Kasumi-1 (cell line): Measurements from ENCODE around the gene ADGRG1.
"Not testable (repeated sequence)": the region's sequence is repeated elsewhere in the genome, so short reads cannot be mapped to it uniquely, and the experiment has no call there.

Experiments
- DNase-seq, 2 experiments: peaks; one replicate each; lab custom pipeline; 2025; lab: John Stamatoyannopoulos, UW

Gene ADGRG1

DNA sequence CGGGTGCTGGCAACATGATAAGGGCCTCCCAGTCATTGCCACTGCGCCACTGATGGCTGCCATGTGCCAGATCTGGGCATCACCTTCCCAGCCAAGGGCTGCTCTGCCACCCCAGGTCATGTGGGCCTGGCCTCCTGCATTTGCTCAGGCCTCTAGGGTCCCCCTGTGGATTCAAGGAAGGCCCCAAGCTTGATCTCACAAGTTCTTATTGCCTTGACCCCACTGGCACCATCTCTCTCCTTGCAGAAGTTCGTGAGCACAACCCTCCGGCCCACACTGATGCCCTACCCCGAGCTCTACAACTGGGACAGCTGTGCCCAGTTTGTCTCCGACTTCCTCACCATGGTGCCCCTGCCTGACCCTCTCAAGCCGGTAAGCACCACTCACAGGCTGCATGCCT lies 71.5 kb downstream of the ADGRG1 start:
- DNase-seq: no peak

DNA sequence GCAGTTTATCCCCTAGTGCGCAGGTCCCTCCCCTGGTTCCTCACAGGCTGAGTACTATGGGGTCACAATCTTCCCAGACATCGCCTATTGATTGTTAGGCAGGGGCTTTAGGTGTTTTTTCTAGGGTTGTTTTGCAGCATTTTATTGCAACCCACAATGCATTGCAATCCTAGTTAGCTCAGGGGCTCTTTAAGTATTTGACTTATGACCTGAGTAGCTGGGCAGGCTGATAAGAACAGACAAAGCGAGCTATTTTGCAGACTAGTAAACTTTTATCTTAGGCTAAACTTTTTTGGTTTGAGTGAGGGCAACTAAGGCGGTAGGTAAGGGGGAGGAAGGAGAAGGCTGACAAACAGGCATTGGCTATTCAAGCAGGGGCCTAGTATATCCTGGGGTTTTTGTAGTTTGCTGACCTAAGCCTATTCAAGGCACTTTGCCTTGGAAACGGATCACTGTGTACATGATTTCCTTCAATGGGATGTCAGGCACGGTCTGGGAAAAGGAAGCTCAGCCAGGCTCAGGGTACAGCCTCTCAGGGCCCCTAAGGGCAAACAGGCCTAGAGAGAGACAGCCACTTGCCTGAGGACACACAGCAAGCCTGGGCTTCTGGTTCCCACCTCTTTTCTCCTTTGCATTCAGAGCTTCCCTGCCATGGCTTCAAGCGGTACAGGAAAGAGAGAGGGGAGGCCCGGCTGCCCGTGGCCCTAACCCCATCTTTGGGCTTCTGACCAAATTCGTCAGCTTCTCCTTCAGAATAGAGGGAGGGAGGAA lies 72.5 kb downstream of the ADGRG1 start:
- DNase-seq: no peak

DNA sequence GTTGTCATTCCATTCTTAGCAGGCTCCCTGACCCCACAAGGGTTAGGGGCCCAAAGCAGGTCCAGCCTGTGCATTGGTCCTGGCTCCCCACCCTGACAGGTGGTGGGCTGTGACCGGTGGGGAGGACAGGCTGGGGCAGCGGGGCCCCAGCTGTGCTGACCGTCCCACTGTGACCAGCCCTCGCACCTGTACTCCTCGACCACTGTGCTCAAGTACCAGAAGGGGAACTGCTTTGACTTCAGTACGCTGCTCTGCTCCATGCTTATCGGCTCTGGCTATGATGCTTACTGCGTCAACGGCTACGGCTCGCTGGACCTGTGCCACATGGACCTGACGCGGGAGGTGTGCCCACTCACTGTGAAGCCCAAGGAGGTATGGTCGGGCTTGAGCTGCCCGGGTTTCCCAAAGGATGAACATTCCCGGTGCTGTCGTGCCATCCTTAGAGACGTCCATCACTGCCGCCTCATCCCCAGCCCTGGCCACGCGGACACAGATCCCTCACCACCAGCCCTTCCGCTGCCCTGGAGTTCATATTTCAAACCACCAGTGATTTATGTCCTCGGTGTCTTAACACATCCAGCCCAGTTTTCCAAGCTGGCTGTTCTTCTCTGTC lies 73.4 kb downstream of the ADGRG1 start:
- no peak for DNase-seq

DNA sequence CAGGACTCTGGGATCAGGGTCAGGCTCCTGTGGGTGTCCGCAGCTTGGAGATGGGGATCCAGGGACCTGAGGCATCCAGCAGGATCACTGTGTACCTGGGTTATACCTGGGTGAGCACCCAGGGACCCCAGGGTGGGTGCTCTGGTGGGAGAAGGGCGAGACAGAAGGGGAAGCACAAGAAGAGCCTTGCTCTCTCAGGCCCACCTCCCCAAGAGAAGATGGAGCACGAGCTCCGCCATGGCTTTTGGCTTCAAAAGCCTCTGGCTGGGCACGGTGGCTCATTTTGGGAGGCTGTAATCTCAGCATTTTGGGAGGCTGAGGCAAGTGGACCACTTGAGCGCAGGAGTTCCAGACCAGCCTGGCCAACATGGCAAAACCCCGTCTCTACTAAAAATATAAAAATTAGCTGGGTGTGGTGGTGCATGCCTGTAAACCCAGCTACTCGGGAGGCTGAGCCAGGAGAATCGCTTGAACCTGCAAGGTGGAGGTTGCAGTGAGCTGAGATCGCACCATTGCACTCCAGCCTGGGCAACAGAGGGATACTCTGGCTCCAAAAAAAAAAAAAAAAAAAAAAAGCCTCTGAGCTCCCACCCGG lies 75.1 kb downstream of the ADGRG1 start:
- DNase-seq: no peak

DNA sequence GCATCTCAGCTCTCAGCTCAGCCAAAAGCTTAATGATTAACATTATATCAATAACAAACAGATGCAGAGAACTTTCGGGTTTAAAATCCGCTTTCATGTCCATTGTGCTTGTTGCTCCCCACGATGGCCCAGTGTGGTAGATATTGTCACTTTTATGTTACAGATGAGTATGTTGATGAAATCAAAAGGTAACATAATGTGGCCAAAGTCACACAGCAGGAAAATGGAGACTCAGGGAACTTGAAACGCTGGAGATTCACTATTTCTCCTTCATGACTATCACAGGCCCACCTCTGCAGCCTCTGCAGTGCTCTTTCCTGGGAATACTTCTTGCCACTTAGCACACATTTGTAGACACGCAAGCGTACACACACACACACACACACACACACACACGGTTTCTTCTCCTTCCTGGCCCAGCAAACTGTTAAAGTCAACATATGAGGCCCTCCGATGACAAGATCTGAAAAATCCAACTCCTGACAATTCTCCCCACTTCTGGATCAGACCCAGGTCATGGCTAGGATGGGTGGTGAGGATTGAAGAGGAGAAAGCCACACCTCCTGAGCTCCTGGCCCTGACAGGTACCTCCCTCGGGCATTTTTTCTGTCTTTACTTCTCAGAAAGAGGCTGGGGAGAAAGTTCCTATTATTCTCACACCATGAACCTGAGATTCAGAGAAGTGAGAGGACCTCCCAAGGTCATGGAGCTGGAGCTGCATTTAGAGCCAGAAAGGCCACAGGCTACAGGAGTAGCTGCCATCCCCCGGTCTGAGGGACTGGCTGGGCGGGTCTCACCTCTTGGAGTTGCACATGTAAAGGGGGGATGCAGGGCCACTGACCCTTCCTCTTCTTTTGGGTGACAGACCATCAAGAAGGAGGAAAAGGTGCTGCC lies 75.8 kb downstream of the ADGRG1 start:
- DNase-seq: no peak

DNA sequence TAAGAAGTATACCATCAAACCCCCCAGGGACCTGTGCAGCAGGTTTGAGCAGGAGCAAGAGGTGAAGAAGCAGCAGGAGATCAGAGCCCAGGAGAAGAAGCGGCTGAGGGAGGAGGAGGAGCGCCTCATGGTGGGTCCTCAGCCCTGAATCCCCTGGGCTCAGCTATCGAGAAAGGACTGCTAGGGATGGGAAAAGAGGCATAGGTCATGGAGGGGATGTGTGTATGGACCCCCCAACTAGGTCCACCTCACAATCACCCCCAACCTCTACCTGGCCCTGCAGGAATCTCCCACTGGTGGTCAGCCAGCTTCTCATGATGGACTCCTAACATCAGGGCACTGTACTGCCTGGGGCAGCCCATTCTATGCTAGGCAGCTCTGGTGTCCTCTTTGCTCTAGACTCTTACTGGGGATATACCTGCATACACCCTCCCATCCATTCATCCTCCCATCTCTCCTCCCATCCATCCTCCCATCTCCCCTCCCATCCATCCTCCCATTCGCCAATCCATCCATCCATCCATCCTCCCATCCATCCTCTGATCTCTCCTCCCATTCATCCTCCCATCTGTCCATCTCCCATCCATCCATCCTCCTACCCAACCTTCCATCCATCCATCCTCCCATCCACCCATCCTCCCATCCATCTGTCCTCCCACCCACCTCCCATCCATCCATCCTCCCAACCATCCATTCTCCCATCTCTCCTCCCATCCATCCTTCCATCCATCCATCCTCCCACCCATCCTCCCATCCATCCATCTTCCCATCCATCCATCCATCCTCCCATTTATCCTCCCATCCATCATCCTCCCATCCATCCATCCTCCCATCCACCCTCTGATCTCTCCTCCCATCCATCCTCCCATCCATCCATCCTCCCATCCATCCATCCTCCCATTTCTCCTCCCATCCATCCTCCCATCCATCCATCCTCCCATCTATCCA lies 76.7 kb downstream of the ADGRG1 start:
- no peak for DNase-seq

DNA sequence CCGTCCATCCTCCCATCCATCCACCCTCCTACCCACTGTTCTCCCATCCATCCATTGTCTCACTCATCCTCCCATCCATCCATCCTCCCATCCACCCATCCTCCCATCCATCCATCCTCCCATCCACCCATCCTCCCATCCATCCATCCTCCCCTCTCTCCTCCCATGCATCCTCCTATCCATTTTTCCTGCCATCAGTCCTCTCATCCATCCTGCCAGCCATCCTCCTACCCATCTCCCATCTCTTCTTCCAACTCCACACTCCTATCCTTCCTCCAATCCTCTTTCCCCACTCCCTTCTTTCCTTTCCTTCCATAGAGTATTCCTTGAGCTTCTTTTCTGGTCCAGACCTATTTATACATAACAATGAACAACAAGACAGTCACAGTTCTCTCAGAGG lies 78.3 kb downstream of the ADGRG1 start:
- no peak for DNase-seq

DNA sequence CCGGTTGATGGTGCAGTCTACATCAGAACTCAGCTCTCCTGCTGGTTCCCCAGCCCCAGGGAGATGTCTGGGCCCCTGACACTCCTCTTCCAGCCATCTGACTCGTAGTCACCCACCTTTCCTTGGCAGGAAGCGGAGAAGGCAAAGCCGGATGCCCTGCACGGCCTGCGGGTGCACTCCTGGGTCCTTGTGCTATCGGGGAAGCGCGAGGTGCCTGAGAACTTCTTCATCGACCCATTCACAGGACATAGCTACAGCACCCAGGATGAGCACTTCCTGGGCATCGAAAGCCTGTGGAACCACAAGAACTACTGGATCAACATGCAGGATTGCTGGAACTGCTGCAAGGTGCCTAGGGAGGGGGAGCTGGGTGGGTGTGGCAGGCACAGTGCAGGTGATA lies 78.9 kb downstream of the ADGRG1 start:
- DNase-seq: no peak

DNA sequence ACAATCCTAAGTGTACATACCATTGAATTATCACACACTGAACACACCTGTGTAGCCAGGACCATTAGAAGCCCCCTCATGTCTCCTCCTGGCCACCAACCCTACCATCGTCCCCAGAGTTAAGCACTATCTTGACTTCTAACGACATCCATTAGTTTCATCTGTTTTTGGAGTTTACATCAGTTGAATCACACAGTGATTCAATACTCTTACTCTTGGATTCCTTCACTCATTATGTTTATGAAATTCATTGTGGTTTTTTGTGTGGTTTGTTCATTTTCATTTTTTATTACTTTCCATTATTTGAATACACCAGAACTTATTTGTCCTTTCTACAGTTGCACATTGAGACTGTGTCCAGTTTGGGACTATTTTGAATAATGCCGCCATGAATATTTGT lies 79.7 kb downstream of the ADGRG1 start:
- DNase-seq: no peak

DNA sequence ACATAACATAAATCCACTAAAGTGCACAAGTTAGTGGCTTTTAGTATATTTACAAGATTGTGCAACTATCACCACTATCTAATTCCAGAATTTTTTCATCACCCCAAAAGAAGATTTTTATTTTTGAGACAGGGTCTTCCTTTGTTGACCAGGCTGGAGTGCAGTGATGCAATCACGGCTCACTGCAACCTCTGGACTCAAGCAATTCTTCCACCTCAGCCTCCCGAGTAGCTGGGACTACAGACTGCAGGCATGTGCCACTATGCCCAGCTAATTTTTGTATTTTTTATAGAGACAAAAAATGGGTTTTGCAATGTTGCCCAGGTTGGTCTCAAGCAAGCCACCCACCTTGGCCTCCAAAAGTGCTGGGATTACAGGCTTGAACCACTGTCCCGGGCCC lies 81.2 kb downstream of the ADGRG1 start:
- no peak for DNase-seq

DNA sequence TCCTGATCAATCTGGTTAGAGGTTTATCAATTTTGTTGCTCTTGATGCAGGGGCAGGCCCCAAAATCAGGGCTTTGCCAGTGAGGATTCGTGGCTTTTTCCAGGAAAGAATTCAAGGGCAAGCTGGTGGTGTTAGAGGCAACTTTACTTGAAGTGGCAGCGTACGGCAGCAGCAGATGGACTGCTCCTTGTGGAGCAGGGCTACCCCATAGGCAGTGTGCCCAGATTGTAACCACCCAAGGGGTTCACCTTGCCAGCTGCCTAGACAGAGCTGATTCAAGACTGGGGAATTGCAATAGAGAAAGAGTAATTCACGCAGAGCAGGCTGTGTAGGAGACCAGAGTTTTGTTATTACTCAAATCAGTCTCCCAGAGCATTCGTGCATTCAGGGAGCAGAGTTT lies 82.9 kb downstream of the ADGRG1 start:
- DNase-seq: no peak

DNA sequence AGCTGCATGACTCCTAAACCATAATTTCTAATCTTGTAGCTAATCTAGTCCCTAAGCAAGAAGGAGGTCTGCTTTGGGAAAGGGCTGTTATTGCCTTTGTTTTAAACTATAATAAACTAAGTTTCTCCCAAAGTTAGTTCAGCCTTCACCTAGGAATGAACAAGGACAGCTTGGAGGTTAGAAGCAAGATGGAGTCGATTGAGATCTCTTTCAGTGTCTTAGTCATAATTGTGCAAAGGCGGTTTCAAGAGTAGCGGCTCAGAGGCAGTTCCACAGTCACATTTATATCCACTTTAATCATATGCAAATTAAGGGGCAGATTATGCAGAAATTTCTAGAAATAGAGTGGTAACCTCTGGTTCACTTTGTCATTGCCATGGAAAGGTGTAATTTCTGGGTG lies 83.6 kb downstream of the ADGRG1 start:
- DNase-seq: no peak

DNA sequence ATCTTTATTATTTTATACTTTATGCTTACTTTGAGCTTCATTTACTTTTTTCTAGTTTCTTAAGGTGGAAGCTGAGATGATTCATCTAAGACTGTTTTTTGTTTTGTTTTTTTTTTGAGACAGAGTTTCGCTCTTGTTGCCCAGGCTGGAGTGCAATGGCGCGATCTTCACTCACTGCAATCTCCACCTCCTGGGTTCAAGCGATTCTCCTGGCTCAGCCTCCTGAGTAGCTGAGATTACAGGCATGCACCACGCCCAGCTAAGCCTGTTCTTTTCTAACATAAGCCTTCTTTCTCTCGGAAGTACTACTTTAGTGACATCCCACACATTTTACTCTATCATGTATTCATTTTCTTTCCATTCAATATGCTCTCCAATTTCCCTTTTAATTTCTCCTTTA lies 84.1 kb downstream of the ADGRG1 start:
- DNase-seq: not testable (repeated sequence)

DNA sequence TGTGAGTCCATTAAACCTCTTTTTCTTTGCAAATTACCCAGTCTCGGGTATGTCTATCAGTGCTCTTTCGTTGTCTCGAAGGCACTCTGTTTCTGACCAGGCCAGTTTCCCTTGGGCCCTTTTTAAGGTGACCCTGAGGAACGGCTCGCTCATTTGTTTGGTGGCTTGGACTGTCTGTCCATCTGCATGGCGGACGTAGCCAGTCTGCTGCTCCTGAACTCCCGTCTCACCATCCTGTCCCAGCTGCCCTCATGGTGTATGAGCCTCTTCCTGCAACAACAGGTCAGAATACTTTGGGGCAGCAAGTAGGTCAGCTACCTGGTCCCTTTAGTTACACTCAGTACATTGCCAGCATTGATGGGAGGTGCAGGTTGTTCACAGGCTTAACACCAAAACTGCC lies 85.2 kb downstream of the ADGRG1 start:
- DNase-seq: no peak

DNA sequence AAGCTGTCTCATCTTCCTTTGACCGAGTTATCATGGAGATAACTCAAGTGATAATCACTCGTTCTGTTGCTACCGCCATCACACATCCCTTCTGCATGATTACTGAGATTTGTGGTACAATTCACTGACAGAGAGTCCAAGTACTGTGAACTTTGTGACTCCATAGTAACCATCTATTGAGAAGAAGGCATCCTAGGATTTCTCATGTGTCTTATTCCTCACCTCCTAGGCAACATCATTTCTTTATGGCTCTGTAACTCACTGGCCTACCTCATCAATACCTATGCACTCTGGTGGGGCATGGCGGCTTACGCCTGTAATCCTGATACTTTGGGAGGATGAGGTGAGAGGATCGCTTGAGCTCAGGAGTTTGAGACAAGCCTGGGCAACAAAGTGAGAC lies 85.6 kb downstream of the ADGRG1 start:
- no peak for DNase-seq
